Measurements from ENCODE around the gene AGK. TPM values are rescaled to one million over a fixed set of nuclear protein-coding genes. Genes with fewer than 3 reads are reported as not detected.

AGK gene
- total RNA-seq, 1 experiment from 2014 or later: 32.2 TPM

DNA sequence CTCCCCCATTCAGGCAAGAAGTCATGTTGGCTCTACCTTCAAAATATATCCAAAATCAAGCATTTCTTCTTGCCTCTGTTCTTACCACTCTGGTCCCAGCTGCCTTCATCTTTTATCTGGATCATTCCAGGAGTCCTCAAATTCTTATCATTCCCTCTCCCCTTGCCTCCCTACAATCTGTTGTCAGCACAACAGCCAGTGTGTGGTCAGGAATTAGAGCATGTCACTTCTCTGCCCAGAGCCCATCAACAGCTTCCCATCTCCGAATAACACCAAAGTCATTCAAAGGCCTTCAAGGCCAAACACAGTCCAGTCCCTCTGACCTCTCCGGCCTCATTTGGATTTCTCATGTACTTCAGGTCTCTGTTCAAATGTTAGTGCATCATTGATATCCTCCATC, 80.3 kb downstream of the AGK start (continued):
- TF ChIP-seq USF1 (CRISPR knock-in tag; IDR thresholded peaks at IDR 0.05) (no peak), MYBL2 (CRISPR knock-in tag; IDR thresholded peaks at IDR 0.05) (no peak), JUN (CRISPR knock-in tag; IDR thresholded peaks at IDR 0.05) (no peak), STAT6 (CRISPR knock-in tag; conservative IDR thresholded peaks at IDR 0.05; ENCODE audit: low read depth) (no peak), ZSCAN18 (CRISPR knock-in tag; IDR thresholded peaks at IDR 0.05) (no peak), ZNF532 (CRISPR knock-in tag; IDR thresholded peaks at IDR 0.05; ENCODE audit: borderline replicate concordance) (no peak), ZNF423 (CRISPR knock-in tag; IDR thresholded peaks at IDR 0.05) (no peak), NFATC4 (CRISPR knock-in tag; IDR thresholded peaks at IDR 0.05) (no peak), CREM (CRISPR knock-in tag; IDR thresholded peaks at IDR 0.05) (no peak), SP1 (CRISPR knock-in tag; conservative IDR thresholded peaks at IDR 0.05) (no peak), ATF1 (CRISPR knock-in tag; IDR thresholded peaks at IDR 0.05) (no peak), ELF4 (CRISPR knock-in tag; IDR thresholded peaks at IDR 0.05; ENCODE audit: low read depth) (no peak), TEAD4 (CRISPR knock-in tag; IDR thresholded peaks at IDR 0.05) (no peak)
- TF ChIP-seq, protein P1, sequence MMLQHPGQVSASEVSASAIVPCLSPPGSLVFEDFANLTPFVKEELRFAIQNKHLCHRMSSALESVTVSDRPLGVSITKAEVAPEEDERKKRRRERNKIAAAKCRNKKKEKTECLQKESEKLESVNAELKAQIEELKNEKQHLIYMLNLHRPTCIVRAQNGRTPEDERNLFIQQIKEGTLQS (CRISPR knock-in tag; conservative IDR thresholded peaks at IDR 0.05): no peak
- TF ChIP-seq, protein P2, sequence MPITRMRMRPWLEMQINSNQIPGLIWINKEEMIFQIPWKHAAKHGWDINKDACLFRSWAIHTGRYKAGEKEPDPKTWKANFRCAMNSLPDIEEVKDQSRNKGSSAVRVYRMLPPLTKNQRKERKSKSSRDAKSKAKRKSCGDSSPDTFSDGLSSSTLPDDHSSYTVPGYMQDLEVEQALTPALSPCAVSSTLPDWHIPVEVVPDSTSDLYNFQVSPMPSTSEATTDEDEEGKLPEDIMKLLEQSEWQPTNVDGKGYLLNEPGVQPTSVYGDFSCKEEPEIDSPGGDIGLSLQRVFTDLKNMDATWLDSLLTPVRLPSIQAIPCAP (CRISPR knock-in tag; IDR thresholded peaks at IDR 0.05): no peak

- POLR2A ChIA-PET: no interaction called here
- peak; percentile 41; the same call in 1 of the 2 replicates for ATAC-seq
- DNase-seq (ENCODE audit: low spot score): no peak
- no peaks in the 10 kb centered on the region for H3K9me3 Mint-ChIP-seq
- peaks cover 11% of the 10 kb centered on the region for H3K36me3 Mint-ChIP-seq
- no peak overlapping the region for H3K4me3 Mint-ChIP-seq
- CTCF ChIA-PET: interaction anchor here (1.4 kb wide), 1 partner anchor 20 kb away, joined by 6 read pairs; no protein-coding TSS in a partner anchor
- H3K4me1 Mint-ChIP-seq: peaks cover 10% of the 10 kb centered on the region
- 0 out of 2 replicates have a peak overlapping the region, but pooled peaks have one; percentile 59 for H3K27ac Mint-ChIP-seq
- no peaks in the 10 kb centered on the region for H3K27me3 Mint-ChIP-seq (ENCODE audit: low read depth)
- TF ChIP-seq CREM (CRISPR knock-in tag; IDR thresholded peaks at IDR 0.05) (no peak), HMGA2 (CRISPR knock-in tag; IDR thresholded peaks at IDR 0.05) (no peak), PREB (CRISPR knock-in tag; IDR thresholded peaks at IDR 0.05; ENCODE audit: borderline replicate concordance) (no peak), ZSCAN18 (CRISPR knock-in tag; IDR thresholded peaks at IDR 0.05) (no peak), CDX4 (CRISPR knock-in tag; IDR thresholded peaks at IDR 0.05; ENCODE audit: borderline replicate concordance) (no peak)
These were observed 82.9 kb downstream of the AGK start for GRCh38 chr7:141634065-141634464.
